ENCODE measurements around the gene HSF4.

Gene HSF4

DNA sequence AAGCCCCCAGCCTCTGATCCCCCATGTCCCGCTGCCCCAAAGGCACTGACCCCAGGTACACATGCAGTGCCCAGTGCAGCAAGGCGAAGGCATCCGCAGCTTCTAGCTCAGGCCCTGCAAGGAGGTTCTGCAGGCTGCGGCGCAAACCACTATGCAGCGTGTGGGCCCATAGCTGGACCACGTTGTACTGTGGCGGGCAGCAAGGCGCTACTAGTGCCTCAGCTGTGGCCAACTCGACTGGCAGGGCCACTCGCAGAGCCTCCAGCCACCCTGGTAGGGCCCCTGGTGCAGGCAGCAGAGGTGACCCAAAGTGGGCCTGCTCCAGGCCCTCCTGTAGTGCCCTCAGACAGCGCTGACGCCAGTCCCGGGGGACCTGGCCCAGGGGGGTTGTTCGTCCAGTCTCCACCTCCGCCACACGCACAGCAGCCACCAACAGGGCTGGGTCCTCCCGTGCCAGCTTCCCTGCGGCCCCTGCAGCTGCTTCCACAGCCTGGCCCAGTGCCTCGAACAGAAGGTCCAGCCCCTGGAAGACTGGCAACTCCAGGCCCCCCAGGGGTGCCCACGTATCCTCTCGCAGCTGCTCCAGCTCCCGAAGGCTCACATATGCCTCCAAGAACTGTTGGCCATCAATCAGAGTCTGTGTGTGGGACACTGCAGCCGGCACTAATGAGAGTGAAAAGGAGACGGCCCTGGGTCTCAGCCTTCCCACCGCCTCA, 22.8 kb downstream of the HSF4 start:
- DNase-seq: no peak

- DNase-seq: no peak
Observed at GRCh38 chr16:67188323-67188722, 23.8 kb downstream of the HSF4 start.

DNA sequence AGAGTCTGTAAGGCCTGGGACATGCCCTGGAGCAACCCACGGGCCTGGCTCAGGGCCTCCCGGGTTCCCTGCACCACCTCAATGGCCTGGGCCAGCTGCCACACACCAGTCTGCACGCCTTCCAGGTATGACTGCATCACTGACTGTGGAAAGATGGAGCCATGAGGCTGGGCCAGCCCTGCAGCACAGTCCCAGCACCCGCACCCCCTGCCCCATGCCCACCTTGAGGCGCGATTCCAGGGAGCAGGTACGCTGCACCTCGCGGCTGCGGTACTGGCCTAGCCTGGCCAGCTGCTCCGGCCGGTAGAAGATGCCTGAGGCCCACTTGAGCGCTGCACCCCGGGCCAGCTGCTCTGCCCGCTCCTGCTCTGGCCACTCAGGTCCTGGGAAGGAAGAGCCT, 24.3 kb downstream of the HSF4 start:
- no peak for DNase-seq

- DNase-seq: no peak
Observed at GRCh38 chr16:67190041-67190440, 25.5 kb downstream of the HSF4 start, which contains the start of gene EXOC3L1. EXOC3L1 (minus strand) TSS chr16:67190136; CDS start chr16:67189676, 460 bp downstream.

GRCh38 chr16:67190448-67191399, 26.2 kb downstream of the HSF4 start:
- no peak for DNase-seq

DNA sequence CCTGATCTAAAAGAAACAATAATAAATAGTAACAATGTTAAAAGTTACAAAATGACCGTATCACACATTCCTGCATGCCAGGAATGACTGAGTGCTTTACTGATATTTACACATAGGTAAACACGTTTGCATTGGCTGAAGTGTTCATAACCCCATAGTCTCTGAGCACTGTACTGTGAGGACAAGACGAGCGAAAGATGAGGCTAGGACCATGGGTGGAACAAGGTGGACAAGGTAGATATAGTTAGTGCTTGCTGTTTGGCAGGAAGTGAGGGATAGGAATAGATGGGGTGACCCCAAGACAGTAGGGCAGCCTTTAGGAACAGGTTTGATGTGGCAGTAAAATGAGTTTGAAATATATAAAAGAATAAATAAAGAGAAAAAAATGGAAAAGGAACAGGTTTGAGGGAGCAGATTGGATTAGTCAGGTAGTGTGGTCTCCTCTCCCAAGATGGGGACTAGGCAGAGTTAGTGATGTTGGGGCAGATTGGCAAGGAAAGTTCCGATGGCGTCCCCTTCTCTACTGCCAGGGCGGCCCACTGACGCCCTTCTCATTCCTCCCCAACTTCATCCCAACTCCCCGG, 27.0 kb downstream of the HSF4 start:
- DNase-seq: no peak

GRCh38 chr16:67191995-67192681, 27.6 kb downstream of the HSF4 start, which contains the start of gene E2F4:
E2F4 (plus strand) TSS chr16:67192155; CDS start chr16:67192228, 73 bp downstream.
- peak; percentile 94 for DNase-seq

DNA sequence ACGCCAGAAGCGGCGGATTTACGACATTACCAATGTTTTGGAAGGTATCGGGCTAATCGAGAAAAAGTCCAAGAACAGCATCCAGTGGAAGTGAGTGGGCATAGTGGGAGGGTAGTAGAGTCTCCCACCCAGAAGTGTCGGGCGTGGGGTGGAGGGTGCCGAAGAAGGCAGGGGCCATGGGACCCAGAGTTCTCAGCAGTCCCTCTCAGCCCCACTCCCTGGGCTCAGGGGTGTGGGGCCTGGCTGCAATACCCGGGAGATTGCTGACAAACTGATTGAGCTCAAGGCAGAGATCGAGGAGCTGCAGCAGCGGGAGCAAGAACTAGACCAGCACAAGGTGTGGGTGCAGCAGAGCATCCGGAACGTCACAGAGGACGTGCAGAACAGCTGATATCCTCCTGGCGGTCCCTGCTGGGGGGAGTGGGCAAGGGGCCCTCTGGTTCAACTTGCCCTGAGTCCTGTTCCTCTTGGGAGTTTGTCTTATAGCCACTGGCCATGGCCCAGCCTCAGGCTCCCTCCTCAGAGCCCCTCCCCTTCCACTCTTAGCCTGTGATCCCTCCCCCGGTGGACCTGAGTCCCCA, 28.3 kb downstream of the HSF4 start:
- no peak for DNase-seq

- DNase-seq: no peak
Observed at GRCh38 chr16:67193536-67193935, 29.0 kb downstream of the HSF4 start.

DNA sequence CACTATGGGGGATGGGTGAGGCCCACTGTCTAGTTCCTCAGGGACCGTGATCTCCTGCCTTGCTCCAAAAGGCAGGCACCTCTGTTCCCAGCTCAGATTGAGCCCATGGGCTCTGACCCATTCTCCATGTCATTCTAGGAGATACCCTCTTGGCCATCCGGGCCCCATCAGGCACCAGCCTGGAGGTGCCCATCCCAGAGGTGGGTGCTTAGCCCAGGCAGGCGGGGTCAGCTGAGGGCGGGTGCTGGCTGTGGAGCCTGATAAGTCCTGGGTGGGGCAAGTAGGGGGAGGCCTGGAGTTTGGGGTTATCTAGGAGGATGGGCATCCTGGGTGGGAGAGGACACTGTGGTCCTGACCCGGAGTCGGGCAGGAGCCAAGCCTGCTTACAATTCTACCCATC, 29.7 kb downstream of the HSF4 start:
- DNase-seq: no peak

DNA sequence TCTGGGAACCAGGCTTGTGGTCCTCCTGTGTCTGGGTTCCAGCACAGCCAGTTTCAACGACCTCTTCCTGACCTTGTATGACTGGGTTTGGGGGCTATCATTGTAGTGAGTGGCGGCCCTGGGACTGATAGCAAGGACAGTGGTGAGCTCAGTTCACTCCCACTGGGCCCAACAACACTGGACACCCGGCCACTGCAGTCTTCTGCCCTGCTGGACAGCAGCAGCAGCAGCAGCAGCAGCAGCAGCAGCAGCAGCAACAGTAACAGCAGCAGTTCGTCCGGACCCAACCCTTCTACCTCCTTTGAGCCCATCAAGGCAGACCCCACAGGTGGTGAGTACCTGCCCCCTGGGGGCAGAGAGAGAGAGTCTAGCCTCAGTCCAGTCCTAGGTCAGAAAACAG, 31.1 kb downstream of the HSF4 start:
- DNase-seq: no peak

- no peak for DNase-seq
Observed at GRCh38 chr16:67196881-67197280, 32.3 kb downstream of the HSF4 start.

GRCh38 chr16:67197704-67198103, 33.2 kb downstream of the HSF4 start:
- DNase-seq: no peak

GRCh38 chr16:67198238-67198734, 33.7 kb downstream of the HSF4 start:
- peak; percentile 72 for DNase-seq

GRCh38 chr16:67199011-67199807, 34.7 kb downstream of the HSF4 start, which contains the start of gene ELMO3:
ELMO3 (plus strand) TSS chr16:67199131; CDS start chr16:67199327, 196 bp downstream.
- peak; percentile 95 for DNase-seq

GRCh38 chr16:67199808-67200198, 35.3 kb downstream of the HSF4 start:
- no peak for DNase-seq

DNA sequence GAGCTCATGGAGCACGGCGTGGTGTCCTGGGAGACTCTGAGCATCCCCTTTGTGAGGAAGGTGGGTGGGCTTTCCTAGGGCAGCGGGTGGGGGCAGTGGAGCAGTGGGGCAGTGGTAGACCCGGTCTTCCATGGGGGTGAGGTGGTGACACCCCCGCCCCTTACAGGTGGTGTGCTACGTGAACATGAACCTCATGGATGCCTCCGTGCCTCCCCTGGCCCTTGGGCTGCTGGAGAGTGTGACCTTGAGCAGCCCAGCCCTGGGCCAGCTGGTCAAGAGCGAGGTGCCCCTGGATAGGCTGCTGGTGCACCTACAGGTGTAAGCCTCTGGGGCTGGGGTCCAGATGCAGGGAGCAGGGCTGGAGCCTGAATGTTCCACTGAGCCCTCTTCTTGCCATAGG, 35.9 kb downstream of the HSF4 start:
- no peak for DNase-seq

GRCh38 chr16:67201411-67202345, 37.1 kb downstream of the HSF4 start:
- DNase-seq: no peak

GRCh38 chr16:67202426-67202825, 37.9 kb downstream of the HSF4 start:
- DNase-seq: no peak

GRCh38 chr16:67202956-67203493, 38.5 kb downstream of the HSF4 start:
- DNase-seq: no peak
